ENCODE measurements around the gene RPL41. TPM values are rescaled to one million over a fixed set of nuclear protein-coding genes. Genes with fewer than 3 reads are reported as not detected.

Gene RPL41
- total and polyA plus RNA-seq, 9 of the 15 experiments (the other 6 are each of a cell fraction or from before 2014, with no cell fraction given) = 3,403 to 11,276 (median 5,604) TPM

- no peak for TF ChIP-seq MNT (conservative IDR thresholded peaks at IDR 0.05)
These were observed 13.8 kb upstream of the RPL41 start (continued) for GRCh38 chr12:56102683-56103065.

GRCh38 chr12:56103066-56103711 lies 13.2 kb upstream of the RPL41 start:
- Histone ChIP-seq H3K9me1 (ENCODE audit: control insufficient read depth, insufficient read depth, low read length) (no peaks in the 10 kb centered on the region), H3K27me3 (ENCODE audit: control insufficient read depth in 2 of 2, insufficient read depth in 2 of 2, low read length in 2 of 2) (no peaks in the 10 kb centered on the region), H3K36me3 (ENCODE audit: control insufficient read depth, insufficient read depth, low read length) (peaks cover 30% of the 10 kb centered on the region), H2AFZ (ENCODE audit: low read depth, low read length) (peak overlapping the region; percentile 91), H3K4me3 (peak overlapping the region; percentile 97), H3K9me3 (replicated peaks; ENCODE audit: control insufficient read depth, insufficient read depth, low read depth, low read length) (0 out of 2 replicates have a peak, but pooled peaks cover 5% of the 10 kb centered on the region), H4K20me1 (replicated peaks; ENCODE audit: control insufficient read depth, insufficient read depth, low read length) (peaks cover 10% of the 10 kb centered on the region), H3K9ac (ENCODE audit: insufficient read depth in 1 of 2, low read depth in 2 of 2, low read length in 2 of 2) (peak overlapping the region in 1 of 2 experiments; percentile 99; a peak in 2 of 4 replicates), H3K4me1 (replicated peaks in 1 of 2; ENCODE audit: control insufficient read depth in 2 of 2, insufficient read depth in 2 of 2, low read length in 2 of 2) (peaks cover 11 to 25% of the 10 kb centered on the region in 2 experiments; a peak in 4 of 5 replicates), H3K4me2 (ENCODE audit: insufficient read depth, low read length) (peak overlapping the region; percentile 83), H3K27ac (ENCODE audit: extremely low read depth, low read depth, low read length) (peak overlapping the region; percentile 99), H3K79me2 (ENCODE audit: control insufficient read depth, insufficient read depth, low read length) (peaks cover 43% of the 10 kb centered on the region)
- peak in 1 of 4 experiments; percentile 6 for DNase-seq (ENCODE audit: extremely low read depth in 1 of 4, low spot score in 3 of 4)
- ATAC-seq = no peak
- peak; percentile 35 for FAIRE-seq
- ChIA-PET CTCF (ENCODE audit: low intra/inter-chr PET ratio) (no interaction called here), POLR2A (interaction anchor here (0.6 to 7.8 kb wide), 7 partner anchors 8 to 107 kb away, joined by 3 to 125 read pairs (median 3); partner anchors contain the start of genes MYL6, RPL41 and ZC3H10)
- in situ Hi-C loops (cut with MboI) (no loop called here), intact Hi-C loops (cut with micrococcal nuclease) (no loop called here)
- TF ChIP-seq ZNF589 (CRISPR knock-in tag; IDR thresholded peaks at IDR 0.05; ENCODE audit: low read depth) = no peak
- TF ChIP-seq ELK3 (CRISPR knock-in tag; IDR thresholded peaks at IDR 0.05) = no peak
- TF ChIP-seq ZBTB7A (IDR thresholded peaks at IDR 0.05; ENCODE audit: borderline replicate concordance, control insufficient read depth, low read depth, low read length) = no peak
- 0 out of 2 replicates have a peak, but pooled peaks have one; percentile 1 for TF ChIP-seq ELF1 (tag; IDR thresholded peaks at IDR 0.05)
- TF ChIP-seq PKNOX1 (IDR thresholded peaks at IDR 0.05) = peak; percentile 56; the same call in 1 of the 2 replicates
- TF ChIP-seq TFAP4 (CRISPR knock-in tag; IDR thresholded peaks at IDR 0.05; ENCODE audit: borderline replicate concordance) = no peak
- no peak for TF ChIP-seq EP400 (IDR thresholded peaks at IDR 0.05)
- TF ChIP-seq ILF3 (IDR thresholded peaks at IDR 0.05; ENCODE audit: borderline replicate concordance) = no peak
- TF ChIP-seq POLR3G (IDR thresholded peaks at IDR 0.05; ENCODE audit: extremely low read depth, insufficient read length, insufficient replicate concordance) = no peak
- BruUV-seq (replicated peaks) = no TSS peak
- WGBS (ENCODE audit: insufficient coverage, low coverage, missing lambda C conversion rate) = 35% methylated on average over 6 of the region's 6 CpGs

Data from K562 (cell line).